HEK293 (cell line): ENCODE results near the gene POLH.

ENCODE experiments used
- KLF1 ChIP-seq: fragments of 450-650 bp; formaldehyde crosslinking; IDR thresholded peaks from 2 replicates; pipeline ENCODE4 v1.5.1; 2016; ENCODE audit warnings: missing biosample characterization, missing genetic modification characterization
- PATZ1 ChIP-seq: fragments of 450-650 bp; formaldehyde crosslinking; IDR thresholded peaks from 2 replicates; pipeline ENCODE4 v1.5.1; 2016; ENCODE audit warnings: missing biosample characterization, missing genetic modification characterization
- REPIN1 ChIP-seq: fragments of 450-650 bp; formaldehyde crosslinking; IDR thresholded peaks from 2 replicates; pipeline ENCODE4 v1.5.1; 2017; ENCODE audit warnings: missing biosample characterization, missing genetic modification characterization, low read depth
- TRIM28 ChIP-seq: IDR thresholded peaks from 2 replicates; pipeline ENCODE4 v1.6.1; 2011; ENCODE audit warnings: low read length, control low read depth, borderline replicate concordance
- YY1 ChIP-seq: fragments of 450-650 bp; formaldehyde crosslinking; IDR thresholded peaks from 2 replicates; pipeline ENCODE4 v1.5.1; 2018; ENCODE audit warnings: missing biosample characterization, missing genetic modification characterization
- ZBTB8A ChIP-seq: fragments of 450-650 bp; formaldehyde crosslinking; IDR thresholded peaks from 2 replicates; pipeline ENCODE4 v1.5.1; 2016; ENCODE audit warnings: missing biosample characterization, missing genetic modification characterization
- ZNF140 ChIP-seq: fragments of 450-650 bp; formaldehyde crosslinking; IDR thresholded peaks from 2 replicates; pipeline ENCODE4 v1.5.1; 2016; ENCODE audit warnings: missing biosample characterization, missing genetic modification characterization
- ZNF292 ChIP-seq: fragments of 450-650 bp; formaldehyde crosslinking; IDR thresholded peaks from 2 replicates; pipeline ENCODE4 v1.5.1; 2016; ENCODE audit warnings: low read depth, missing biosample characterization, missing genetic modification characterization, borderline replicate concordance
- ZNF704 ChIP-seq: fragments of 450-650 bp; formaldehyde crosslinking; IDR thresholded peaks from 2 replicates; pipeline ENCODE4 v1.5.1; 2016; ENCODE audit warnings: missing biosample characterization, missing genetic modification characterization
- TF ChIP-seq, protein P1 (sequence below): fragments of 450-650 bp; formaldehyde crosslinking; IDR thresholded peaks from 2 replicates; pipeline ENCODE4 v1.5.1; 2016; ENCODE audit warnings: missing biosample characterization, missing genetic modification characterization
- TF ChIP-seq, protein P2 (sequence below): fragments of 450-650 bp; formaldehyde crosslinking; IDR thresholded peaks from 2 replicates; pipeline ENCODE4 v1.5.1; 2016; ENCODE audit warnings: missing biosample characterization, missing genetic modification characterization

GRCh38 chr6:43544461-43544860 is 31.5 kb upstream of the POLH start:
- TF ChIP-seq YY1 (no peak), ZNF704 (tag by site-specific recombination) (no peak), TRIM28 (no peak), ZNF140 (tag by site-specific recombination) (no peak), REPIN1 (no peak), ZBTB8A (tag by site-specific recombination) (no peak), ZNF292 (tag by site-specific recombination) (no peak), KLF1 (no peak), PATZ1 (tag by site-specific recombination) (no peak)
- TF ChIP-seq, protein P1, sequence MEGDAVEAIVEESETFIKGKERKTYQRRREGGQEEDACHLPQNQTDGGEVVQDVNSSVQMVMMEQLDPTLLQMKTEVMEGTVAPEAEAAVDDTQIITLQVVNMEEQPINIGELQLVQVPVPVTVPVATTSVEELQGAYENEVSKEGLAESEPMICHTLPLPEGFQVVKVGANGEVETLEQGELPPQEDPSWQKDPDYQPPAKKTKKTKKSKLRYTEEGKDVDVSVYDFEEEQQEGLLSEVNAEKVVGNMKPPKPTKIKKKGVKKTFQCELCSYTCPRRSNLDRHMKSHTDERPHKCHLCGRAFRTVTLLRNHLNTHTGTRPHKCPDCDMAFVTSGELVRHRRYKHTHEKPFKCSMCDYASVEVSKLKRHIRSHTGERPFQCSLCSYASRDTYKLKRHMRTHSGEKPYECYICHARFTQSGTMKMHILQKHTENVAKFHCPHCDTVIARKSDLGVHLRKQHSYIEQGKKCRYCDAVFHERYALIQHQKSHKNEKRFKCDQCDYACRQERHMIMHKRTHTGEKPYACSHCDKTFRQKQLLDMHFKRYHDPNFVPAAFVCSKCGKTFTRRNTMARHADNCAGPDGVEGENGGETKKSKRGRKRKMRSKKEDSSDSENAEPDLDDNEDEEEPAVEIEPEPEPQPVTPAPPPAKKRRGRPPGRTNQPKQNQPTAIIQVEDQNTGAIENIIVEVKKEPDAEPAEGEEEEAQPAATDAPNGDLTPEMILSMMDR (tag by site-specific recombination), result no peak
- TF ChIP-seq, protein P2, sequence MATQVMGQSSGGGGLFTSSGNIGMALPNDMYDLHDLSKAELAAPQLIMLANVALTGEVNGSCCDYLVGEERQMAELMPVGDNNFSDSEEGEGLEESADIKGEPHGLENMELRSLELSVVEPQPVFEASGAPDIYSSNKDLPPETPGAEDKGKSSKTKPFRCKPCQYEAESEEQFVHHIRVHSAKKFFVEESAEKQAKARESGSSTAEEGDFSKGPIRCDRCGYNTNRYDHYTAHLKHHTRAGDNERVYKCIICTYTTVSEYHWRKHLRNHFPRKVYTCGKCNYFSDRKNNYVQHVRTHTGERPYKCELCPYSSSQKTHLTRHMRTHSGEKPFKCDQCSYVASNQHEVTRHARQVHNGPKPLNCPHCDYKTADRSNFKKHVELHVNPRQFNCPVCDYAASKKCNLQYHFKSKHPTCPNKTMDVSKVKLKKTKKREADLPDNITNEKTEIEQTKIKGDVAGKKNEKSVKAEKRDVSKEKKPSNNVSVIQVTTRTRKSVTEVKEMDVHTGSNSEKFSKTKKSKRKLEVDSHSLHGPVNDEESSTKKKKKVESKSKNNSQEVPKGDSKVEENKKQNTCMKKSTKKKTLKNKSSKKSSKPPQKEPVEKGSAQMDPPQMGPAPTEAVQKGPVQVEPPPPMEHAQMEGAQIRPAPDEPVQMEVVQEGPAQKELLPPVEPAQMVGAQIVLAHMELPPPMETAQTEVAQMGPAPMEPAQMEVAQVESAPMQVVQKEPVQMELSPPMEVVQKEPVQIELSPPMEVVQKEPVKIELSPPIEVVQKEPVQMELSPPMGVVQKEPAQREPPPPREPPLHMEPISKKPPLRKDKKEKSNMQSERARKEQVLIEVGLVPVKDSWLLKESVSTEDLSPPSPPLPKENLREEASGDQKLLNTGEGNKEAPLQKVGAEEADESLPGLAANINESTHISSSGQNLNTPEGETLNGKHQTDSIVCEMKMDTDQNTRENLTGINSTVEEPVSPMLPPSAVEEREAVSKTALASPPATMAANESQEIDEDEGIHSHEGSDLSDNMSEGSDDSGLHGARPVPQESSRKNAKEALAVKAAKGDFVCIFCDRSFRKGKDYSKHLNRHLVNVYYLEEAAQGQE (tag by site-specific recombination), result no peak
